GM12878 (cell line): ENCODE data around the gene ERN1. TPM values are rescaled to one million over a fixed set of nuclear protein-coding genes. Genes with fewer than 3 reads are reported as not detected.

Experiments used
- ATAC-seq: fragments of 200-7000 bp; cut with Tn5 transposase; 3 replicates; pipeline ENCODE4 v1.9.1; 2020; ENCODE audit warnings: mild to moderate bottlenecking, moderate library complexity
- BruUV-seq: library from RNA; stranded (reverse); fragments of 400-500 nt; replicated peaks from 2 replicates; lab custom pipeline; 2021; lab: Mats Ljungman, UMichigan
- CTCF ChIA-PET: fragments of 300-600 bp; sonication (Branson Sonifier 250); formaldehyde crosslinking; extraction: SDS; loops from one replicate; lab custom pipeline; 2021; ENCODE audit warnings: inconsistent platforms; lab: Yijun Ruan, JAX
- POLR2A ChIA-PET: fragments of 350-600 bp; formaldehyde crosslinking; extraction: SDS; loops from one replicate; lab custom pipeline; 2021; ENCODE audit warnings: inconsistent platforms; lab: Charles Lee
- RAD21 ChIA-PET: fragments of 300-600 bp; sonication (Branson Sonifier 250); formaldehyde crosslinking; loops from one replicate; lab custom pipeline; 2023; ENCODE audit warnings: antibody characterized with exemption; ENCODE audit not compliant: unreplicated experiment; lab: Charles Lee
- SMC1A ChIA-PET: fragments of 300-600 bp; sonication (Branson Sonifier 250); formaldehyde crosslinking; loops from one replicate; lab custom pipeline; 2023; ENCODE audit not compliant: unreplicated experiment, uncharacterized antibody; lab: Charles Lee
- DNase-seq: peaks from one replicate; pipeline ENCODE4 v3.0.0-alpha.2; 2011; ENCODE audit warnings: low read depth, low spot score
- FAIRE-seq: peaks from 3 replicates; lab custom pipeline; 2011; peaks lifted over from hg19 to GRCh38; lab: Jason Lieb, UNC
- H2AFZ ChIP-seq: 2 replicates; pipeline ENCODE4 v1.6.0; 2011; ENCODE audit warnings: low read depth, low read length, control low read depth; ENCODE audit not compliant: control insufficient read depth
- H3K27ac ChIP-seq: 2 replicates; pipeline ENCODE4 v1.5.1; 2011; ENCODE audit warnings: control low read depth; ENCODE audit not compliant: control insufficient read depth, insufficient read depth
- H3K27me3 ChIP-seq, 2 experiments: replicated peaks in 1 of 2; 2 replicates each; pipeline versions ENCODE4 v1.6.0 to v1.6.1; 2011; ENCODE audit warnings: low read length in 1 of 2; ENCODE audit not compliant: control insufficient read depth in 2 of 2, insufficient read depth in 2 of 2
- H3K36me3 ChIP-seq, 2 experiments: 2 replicates each; pipeline ENCODE4 v1.5.1; 2011; ENCODE audit warnings: low read length in 1 of 2; ENCODE audit not compliant: control insufficient read depth in 2 of 2, insufficient read depth in 2 of 2
- H3K4me1 ChIP-seq: 2 replicates; pipeline ENCODE4 v1.6.1; 2011; ENCODE audit warnings: mild to moderate bottlenecking, low read length, moderate library complexity, mixed read lengths; ENCODE audit not compliant: control insufficient read depth, insufficient read depth
- H3K4me2 ChIP-seq: 2 replicates; pipeline ENCODE4 v1.6.0; 2011; ENCODE audit warnings: control low read depth; ENCODE audit not compliant: control insufficient read depth, insufficient read depth
- H3K4me3 ChIP-seq: fragments of 200-600 bp; sonication (generic); 2 replicates; pipeline ENCODE4 v1.5.1; 2016
- H3K79me2 ChIP-seq: 2 replicates; pipeline ENCODE4 v1.6.0; 2011; ENCODE audit warnings: low read length; ENCODE audit not compliant: control insufficient read depth, insufficient read depth
- H3K9ac ChIP-seq: 2 replicates; pipeline ENCODE4 v1.8.0; 2011; ENCODE audit warnings: low read length, control low read depth, mixed read lengths; ENCODE audit not compliant: control insufficient read depth, insufficient read depth
- H3K9me3 ChIP-seq: replicated peaks from 3 replicates; pipeline ENCODE4 v1.5.1; 2011; ENCODE audit warnings: mild to moderate bottlenecking, low read length; ENCODE audit not compliant: control insufficient read depth, insufficient read depth
- H4K20me1 ChIP-seq: 2 replicates; pipeline ENCODE4 v1.6.0; 2011; ENCODE audit not compliant: control insufficient read depth, insufficient read depth
- CHD4 ChIP-seq: fragments of 200-600 bp; sonication (generic); IDR thresholded peaks from 2 replicates; pipeline ENCODE4 v1.6.1; 2016; ENCODE audit warnings: mild to moderate bottlenecking
- CREB1 ChIP-seq: IDR thresholded peaks from 2 replicates; pipeline ENCODE4 v1.6.1; 2012; ENCODE audit warnings: low read depth, mild to moderate bottlenecking, inconsistent platforms
- HDGF ChIP-seq: fragments of 450-650 bp; IDR thresholded peaks from 2 replicates; pipeline ENCODE4 v1.6.1; 2016; ENCODE audit warnings: antibody characterized with exemption
- IKZF2 ChIP-seq, 2 experiments: fragments of 450-650 bp; IDR thresholded peaks; 2 replicates each; pipeline ENCODE4 v1.6.1; 2017; ENCODE audit warnings: mild to moderate bottlenecking in 2 of 2, moderate library complexity in 2 of 2
- WGBS: methylation state at CpG from one replicate; pipeline ENCODE4 v1.1.6; 2016; ENCODE audit warnings: low lambda C conversion rate; ENCODE audit not compliant: insufficient replicate concordance, insufficient coverage; ENCODE audit errors: missing lambda C conversion rate; 5-methylcytosine and 5-hydroxymethylcytosine counted together
- in situ Hi-C: fragments of 300-500 bp; cut with MboI; formaldehyde crosslinking; loops from 9 replicates; pipeline ENCODE4 v1.14.3; 2018; ENCODE audit warnings: mixed read lengths
- intact Hi-C: fragments of 100-400 bp; cut with micrococcal nuclease; formaldehyde crosslinking; loops from one replicate; pipeline ENCODE4 v1.14.2; 2022; ENCODE audit not compliant: unreplicated experiment
- polyA plus RNA-seq, 11 experiments: library from polyadenylated mRNA; depleted of rRNA in 4 of 11; unstranded in 6 of 11; stranded (reverse) in 5 of 11; fragments of >200 nt; fragmentation: Nextera tagmentation in 4 of 11; fragmentation: Illumina TruSeq in 1 of 11; extraction: Ambion mirVana in 4 of 11; extraction: Trizol in 1 of 11; gene quantifications; 1 replicate in 1 of 11; 2 replicates in 10 of 11; pipeline versions ENCODE4 v1.2.1 to v1.2.3, GENCODE V29; 2011 to 2016; ENCODE audit warnings: inconsistent platforms in 2 of 11, missing spikeins in 2 of 11, low read depth in 1 of 11
- total RNA-seq, 4 experiments: library from RNA; depleted of rRNA in 3 of 4; stranded (reverse); fragments of >200 nt in 3 of 4; fragmentation: Illumina TruSeq in 1 of 4; extraction: Trizol in 1 of 4; gene quantifications; 2 replicates each; pipeline versions ENCODE4 v1.2.1 to v1.2.3, GENCODE V29; 2013 to 2021

The ERN1 gene
- total and polyA plus RNA-seq, 10 of the 15 experiments (the other 5 are each of a cell fraction or from before 2014, with no cell fraction given), result 2.6 to 19.2 (median 7.6) TPM

DNA sequence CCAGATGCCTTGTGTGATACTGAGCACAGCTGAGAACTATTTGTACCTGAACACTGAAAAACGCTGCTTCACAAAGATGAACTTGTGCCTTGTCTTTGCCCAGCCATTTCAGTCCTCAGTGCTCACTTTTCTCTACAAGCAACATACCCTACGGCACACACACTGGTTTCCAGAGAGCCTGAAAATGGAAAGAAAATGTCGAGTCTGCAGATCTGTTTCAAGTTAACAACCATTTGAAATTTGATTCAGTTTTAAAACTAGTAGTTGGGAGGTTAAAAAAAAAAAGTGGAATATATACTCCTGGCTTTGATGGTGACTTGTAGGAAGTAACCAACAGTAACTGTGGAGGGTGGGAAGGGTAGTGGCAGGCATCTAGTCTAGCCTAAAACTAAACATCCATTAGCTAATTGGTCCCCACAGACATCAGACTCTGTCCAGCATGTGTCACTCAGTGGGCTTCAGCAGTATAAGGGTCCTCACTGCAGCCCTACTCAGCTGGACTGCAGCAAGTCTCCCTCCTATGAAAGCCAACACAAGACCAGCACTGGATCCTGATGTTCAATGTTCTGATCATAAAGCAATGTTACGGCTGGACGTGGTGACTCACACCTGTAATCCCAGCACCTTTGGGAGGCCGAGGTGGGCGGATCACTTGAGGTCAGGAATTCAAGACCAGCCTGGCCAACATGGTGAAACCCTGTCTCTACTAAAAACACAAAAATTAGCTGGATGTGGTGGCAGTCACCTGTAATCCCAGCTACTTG lies 27.1 kb downstream of the ERN1 start:
- H3K79me2 ChIP-seq, result peaks cover 6% of the 10 kb centered on the region
- H3K27ac ChIP-seq, result no peak overlapping the region
- H3K4me3 ChIP-seq, result no peak overlapping the region
- no peak overlapping the region for H3K9ac ChIP-seq
- H3K9me3 ChIP-seq, result no peaks in the 10 kb centered on the region
- POLR2A ChIA-PET, result interaction anchor here (1.1 to 3.5 kb wide), 8 partner anchors 15 to 46 kb away, joined by 4 to 22 read pairs (median 6); partner anchors contain the start of gene ERN1
- no peaks in the 10 kb centered on the region for H4K20me1 ChIP-seq
- RAD21 ChIA-PET, result interaction anchor here (1.5 to 3.0 kb wide), 4 partner anchors 18 to 29 kb away, joined by 3 to 23 read pairs (median 8); no protein-coding TSS in a partner anchor
- DNase-seq (no peak), FAIRE-seq (no peak), ATAC-seq (no peak)
- intact Hi-C loops, result no loop called here
- SMC1A ChIA-PET, result interaction anchor here (0.6 to 2.7 kb wide), 12 partner anchors 10 to 478 kb away, joined by 3 to 13 read pairs (median 5); no protein-coding TSS in a partner anchor
- no TSS peak for BruUV-seq
- no peaks in the 10 kb centered on the region for H3K27me3 ChIP-seq
- H2AFZ ChIP-seq, result no peak overlapping the region
- CTCF ChIA-PET, result interaction anchor here (1.0 to 2.8 kb wide), 7 partner anchors 10 to 74 kb away, joined by 4 to 16 read pairs (median 6); no protein-coding TSS in a partner anchor
- H3K36me3 ChIP-seq, result no peaks in the 10 kb centered on the region
- 96% methylated on average over 7 of the region's 7 CpGs for WGBS
- peaks cover 31% of the 10 kb centered on the region for H3K4me1 ChIP-seq
- no peak overlapping the region for H3K4me2 ChIP-seq
- in situ Hi-C loops, result no loop called here
- TF ChIP-seq IKZF2 (IDR thresholded peaks at IDR 0.05) (no peak), HDGF (0 out of 2 replicates have a peak, but pooled peaks have one; percentile 21)

DNA sequence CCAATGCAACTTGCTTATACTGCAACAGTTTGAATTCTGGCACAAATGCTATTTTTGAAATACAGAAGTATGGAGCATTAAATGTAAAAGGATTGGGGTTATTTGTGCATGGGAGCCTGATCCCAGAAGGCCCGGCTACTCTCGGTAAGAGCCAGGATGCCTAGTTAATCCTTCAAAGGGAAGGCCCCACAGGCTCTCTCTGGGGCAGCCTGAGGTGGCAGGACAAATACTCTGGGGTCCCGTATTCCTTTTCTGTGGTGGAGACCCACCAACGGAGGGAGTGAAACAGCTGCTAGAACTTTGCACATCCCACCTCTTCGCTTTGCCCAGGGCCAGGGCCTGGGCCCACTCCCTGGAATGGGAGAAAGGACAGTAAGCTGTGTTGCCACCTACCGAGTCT lies 30.4 kb downstream of the ERN1 start:
- no peak for TF ChIP-seq CREB1
- TF ChIP-seq HDGF, result no peak
- no peak for TF ChIP-seq CHD4
- TF ChIP-seq, all 136 proteins: peak for 0
- CTCF ChIA-PET, result interaction anchor here (1.3 kb wide), 1 partner anchor 25 kb away, joined by 4 read pairs; no protein-coding TSS in a partner anchor

More for the DNA sequence above, 30.4 kb downstream of the ERN1 start:
- intact Hi-C loops (no loop called here), in situ Hi-C loops (no loop called here)
- Histone ChIP-seq H2AFZ (no peak overlapping the region), H3K27ac (no peak overlapping the region), H3K4me2 (no peak overlapping the region), H4K20me1 (no peaks in the 10 kb centered on the region), H3K27me3 (no peaks in the 10 kb centered on the region), H3K9ac (no peak overlapping the region), H3K4me1 (peaks cover 28% of the 10 kb centered on the region), H3K79me2 (peaks cover 3% of the 10 kb centered on the region), H3K36me3 (peaks cover 0 to 11% of the 10 kb centered on the region in 2 experiments; a peak in 1 of 4 replicates), H3K9me3 (no peaks in the 10 kb centered on the region), H3K4me3 (no peak overlapping the region)
- FAIRE-seq (no peak), DNase-seq (no peak), ATAC-seq (no peak)
- WGBS, result 100% methylated on average over 6 of the region's 6 CpGs
- BruUV-seq, result no TSS peak
- SMC1A ChIA-PET, result interaction anchor here (1.4 kb wide), 1 partner anchor 9 kb away, joined by 3 read pairs; no protein-coding TSS in a partner anchor
- POLR2A ChIA-PET, result interaction anchor here (0.6 kb wide), 2 partner anchors 13 to 28 kb away, joined by 3 read pairs; no protein-coding TSS in a partner anchor
- RAD21 ChIA-PET, result no interaction called here
